Stimulated activated CD4-positive, alpha-beta T cell treated with anti-CD3 and anti-CD28 coated beads, Interleukin-12 subunit alpha, Interleukin-12 subunit beta, amount 100 ng/mL, for 48 hours (primary cell): Measurements from ENCODE around the gene KLHL8.

Source experiments
- DNase-seq, 3 donors: peaks; one replicate each; pipeline ENCODE4 v3.0.0-alpha.2; 2020; ENCODE audit warnings: low read depth in 2 of 3, low spot score in 1 of 3

Gene KLHL8

GRCh38 chr4:87122252-87122651 lies 98.2 kb downstream of the KLHL8 start:
- DNase-seq, result no peak

DNA sequence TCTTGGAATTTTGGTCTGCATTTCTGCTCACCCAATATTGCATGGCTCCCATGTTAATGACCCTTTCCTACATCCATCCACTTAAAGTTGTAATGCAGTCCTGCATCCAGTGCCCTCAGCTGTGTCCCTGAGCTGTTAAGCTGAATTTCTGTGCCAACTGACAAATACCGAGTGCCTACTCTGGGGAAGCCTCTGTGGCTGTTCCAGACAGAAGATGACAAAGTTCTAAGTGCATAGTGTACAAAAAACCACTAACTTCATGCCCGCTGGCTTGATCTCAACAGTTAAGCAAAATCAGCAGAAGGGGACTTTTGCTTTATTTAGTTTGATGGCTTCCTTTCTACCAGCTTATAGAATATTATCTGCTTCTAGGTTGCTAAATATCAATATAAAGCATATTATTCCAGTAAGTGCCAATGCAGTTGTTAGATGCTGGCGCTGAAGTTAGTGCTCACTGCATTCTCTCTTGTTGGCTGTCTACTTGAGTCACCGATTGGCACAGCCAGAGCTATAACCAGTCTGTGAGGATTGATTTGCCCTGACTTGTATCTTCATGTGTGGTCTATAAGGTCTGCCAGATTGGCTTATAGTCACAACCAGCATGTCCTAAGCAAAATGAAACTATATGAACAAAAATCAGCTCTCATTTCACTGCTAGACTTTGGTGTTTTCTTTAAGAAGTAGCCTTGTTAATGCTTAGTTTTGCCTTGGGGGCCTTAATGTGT lies 98.9 kb downstream of the KLHL8 start:
- DNase-seq, result no peak

- no peak for DNase-seq
These were observed 99.8 kb downstream of the KLHL8 start for GRCh38 chr4:87120411-87121162.

GRCh38 chr4:87120010-87120409 lies 100.4 kb downstream of the KLHL8 start:
- no peak for DNase-seq

GRCh38 chr4:87118826-87119225 lies 101.6 kb downstream of the KLHL8 start:
- DNase-seq, result no peak

GRCh38 chr4:87118421-87118820 lies 102.0 kb downstream of the KLHL8 start:
- no peak for DNase-seq

GRCh38 chr4:87117732-87118075 lies 102.7 kb downstream of the KLHL8 start:
- no peak for DNase-seq

- DNase-seq, result no peak
These were observed 103.2 kb downstream of the KLHL8 start for GRCh38 chr4:87117051-87117731.

- DNase-seq, result no peak
These were observed 104.2 kb downstream of the KLHL8 start for GRCh38 chr4:87116231-87116630.

GRCh38 chr4:87114245-87115062 lies 106.0 kb downstream of the KLHL8 start:
- no peak for DNase-seq

GRCh38 chr4:87112063-87112462 lies 108.4 kb downstream of the KLHL8 start:
- DNase-seq, result no peak
